ENCODE data around the gene KDELR1.
A peak's percentile ranks its signal among the peaks of the same experiment; 100 is the strongest.

KDELR1 gene

GRCh38 chr19:48341515-48342413 is 49.6 kb downstream of the KDELR1 start:
- no peak for DNase-seq

GRCh38 chr19:48340995-48341394 is 50.4 kb downstream of the KDELR1 start:
- no peak for DNase-seq

DNA sequence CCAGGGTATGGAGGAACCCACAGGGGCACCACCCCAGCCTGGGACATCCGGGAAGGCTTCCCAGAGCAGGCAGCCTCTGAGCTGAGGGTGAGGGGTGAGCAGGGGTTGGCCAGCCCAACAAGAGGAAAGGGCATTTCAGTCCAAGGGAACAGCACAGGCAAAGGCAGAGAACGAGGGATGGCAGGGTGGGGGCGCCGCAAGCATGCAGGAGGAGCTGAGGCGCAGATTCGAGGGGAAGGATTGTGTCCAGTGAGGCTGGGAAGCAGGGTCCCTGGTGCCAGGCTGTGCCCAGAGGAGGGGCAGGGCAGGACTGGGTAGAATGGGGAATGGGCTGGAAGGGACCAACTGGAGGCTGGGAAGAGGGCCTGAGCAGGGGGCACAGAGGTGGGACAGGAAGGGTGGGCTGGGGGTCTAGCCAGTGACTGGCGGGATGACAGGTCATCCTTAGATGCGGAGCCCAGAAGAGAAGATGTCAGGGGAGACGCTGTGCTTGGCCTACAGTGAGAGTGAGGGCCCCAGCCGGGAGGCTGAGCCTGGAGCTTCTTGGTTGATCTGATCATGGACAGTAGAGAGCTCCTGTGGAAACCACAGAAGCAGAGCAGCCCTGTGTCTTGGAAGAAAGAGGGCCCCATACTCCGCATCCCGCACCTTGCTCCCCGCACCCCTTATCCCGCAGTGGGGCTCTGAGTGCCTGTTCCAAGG is 52.4 kb downstream of the KDELR1 start:
- no peak for DNase-seq

- DNase-seq = no peak
Measured at GRCh38 chr19:48338253-48338755, 53.0 kb downstream of the KDELR1 start.

- peak; percentile 93 to 94 for DNase-seq
Measured at GRCh38 chr19:48333467-48334384, 57.6 kb downstream of the KDELR1 start.

DNA sequence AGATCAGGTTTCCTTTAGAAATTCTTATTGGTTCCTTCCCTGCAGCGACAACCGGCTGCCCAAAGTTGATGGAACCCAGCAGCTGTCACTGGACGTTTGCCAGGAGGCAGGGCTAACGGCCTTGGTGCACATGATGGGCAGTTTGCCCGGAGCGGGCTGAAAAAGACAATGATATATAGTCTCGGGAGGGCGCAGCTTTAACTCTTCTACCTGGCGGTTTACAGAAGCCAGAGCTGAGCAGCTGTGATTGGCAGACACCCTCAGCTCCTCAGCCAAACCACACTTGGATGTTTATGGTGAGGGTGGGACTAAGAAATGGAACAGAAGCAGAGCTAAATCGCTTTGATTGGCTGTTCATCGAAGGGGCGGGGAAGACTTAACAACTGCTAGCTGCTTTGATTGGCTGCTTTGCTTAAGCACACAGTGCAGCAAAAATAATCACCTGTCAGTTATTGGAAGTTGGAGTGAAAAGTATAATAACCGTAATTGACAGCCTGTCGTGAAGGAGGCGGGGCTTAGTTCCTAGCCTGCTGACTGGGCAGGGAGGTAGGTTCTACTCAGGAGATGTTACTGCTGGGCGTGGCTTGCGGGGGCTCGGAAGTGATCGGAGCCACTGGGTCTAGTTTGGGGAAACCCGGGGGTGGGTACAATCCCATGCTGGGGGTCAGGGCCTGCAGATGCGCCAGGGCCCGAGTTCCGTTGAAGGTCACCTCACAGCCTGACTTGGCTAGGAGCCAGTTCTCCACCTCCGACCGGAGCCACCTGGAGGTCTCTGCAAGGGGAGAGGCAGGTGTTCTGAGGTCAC is 58.5 kb downstream of the KDELR1 start:
- DNase-seq = peak; percentile 89 to 92

All from activated CD4-positive, alpha-beta T cell treated with anti-CD3 and anti-CD28 coated beads, Interleukin-2, amount 50 U/mL, for 48 hours (primary cell).